Retina (tissue), 1 donor: ENCODE measurements around the gene RNF41.

Experiments
- DNase-seq: peaks from one replicate; pipeline ENCODE4 v3.0.0-alpha.2; 2016

RNF41 gene

DNA sequence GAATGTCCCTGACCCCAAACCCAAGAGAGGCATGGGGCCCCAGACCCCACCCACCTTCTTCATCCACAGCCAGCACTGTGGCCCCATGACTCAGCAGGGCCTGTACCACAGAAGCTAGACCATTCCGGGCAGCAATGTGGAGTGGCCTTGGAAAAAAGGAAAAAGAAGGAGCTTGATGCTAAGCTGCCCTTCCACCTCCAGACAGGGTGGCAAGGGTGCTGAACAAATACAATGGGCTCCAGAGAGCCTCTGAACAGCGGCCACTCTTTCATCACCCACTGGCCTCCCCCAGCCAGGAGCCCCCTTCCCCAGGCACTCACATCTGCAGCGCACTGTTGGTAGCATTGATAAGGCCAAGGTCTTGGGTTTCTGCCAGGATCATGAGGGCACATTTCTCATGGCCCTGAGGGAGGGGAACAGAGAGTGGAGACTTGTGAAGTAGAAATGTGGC, 22.0 kb upstream of the RNF41 start:
- DNase-seq = no peak

DNA sequence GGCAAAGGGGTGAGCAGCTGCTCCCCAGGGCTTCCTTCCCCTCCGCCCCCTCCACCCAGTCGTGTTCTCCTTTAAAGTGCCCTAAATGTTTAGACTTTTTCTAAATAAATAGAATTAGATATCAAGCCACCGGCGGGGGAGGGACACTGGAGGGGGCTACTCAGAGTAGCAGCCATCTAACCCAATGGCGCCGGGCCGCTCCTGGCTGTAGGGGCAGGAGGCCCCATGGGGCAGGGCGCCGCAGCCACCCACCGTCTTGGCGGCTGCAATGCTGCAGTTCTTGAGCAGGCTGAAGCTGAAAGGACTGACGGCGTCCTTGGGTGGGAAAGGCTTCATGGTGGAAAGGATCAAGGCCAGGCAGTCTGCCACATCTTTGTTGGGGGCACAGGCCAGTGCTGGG, 21.3 kb upstream of the RNF41 start:
- DNase-seq = no peak

GRCh38 chr12:56241424-56242303, 19.9 kb upstream of the RNF41 start:
- DNase-seq = no peak

DNA sequence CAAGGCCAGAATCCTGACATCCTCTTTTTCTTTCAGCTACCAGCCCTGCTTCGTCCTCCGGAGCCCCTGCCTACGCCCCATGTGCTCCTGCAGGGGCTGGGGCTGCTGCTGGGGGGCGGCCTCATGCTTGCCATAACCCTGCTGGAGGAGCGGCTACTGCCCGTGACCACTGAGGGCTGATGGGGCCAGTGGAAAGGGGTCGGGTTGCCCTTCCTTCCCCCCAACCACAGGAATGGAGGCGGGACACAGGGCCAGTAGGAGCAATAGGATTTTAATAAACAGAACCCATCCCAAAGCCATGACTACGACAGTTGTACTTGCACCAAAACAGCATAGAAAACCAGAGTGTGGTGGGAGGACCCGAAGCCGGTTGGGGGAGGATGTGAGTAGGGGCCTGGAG, 15.8 kb upstream of the RNF41 start:
- DNase-seq = no peak

GRCh38 chr12:56236985-56237384, 15.3 kb upstream of the RNF41 start:
- DNase-seq = no peak

GRCh38 chr12:56236091-56236490, 14.4 kb upstream of the RNF41 start:
- DNase-seq = no peak

- DNase-seq = no peak
Measured at GRCh38 chr12:56234746-56235436, 13.2 kb upstream of the RNF41 start.

DNA sequence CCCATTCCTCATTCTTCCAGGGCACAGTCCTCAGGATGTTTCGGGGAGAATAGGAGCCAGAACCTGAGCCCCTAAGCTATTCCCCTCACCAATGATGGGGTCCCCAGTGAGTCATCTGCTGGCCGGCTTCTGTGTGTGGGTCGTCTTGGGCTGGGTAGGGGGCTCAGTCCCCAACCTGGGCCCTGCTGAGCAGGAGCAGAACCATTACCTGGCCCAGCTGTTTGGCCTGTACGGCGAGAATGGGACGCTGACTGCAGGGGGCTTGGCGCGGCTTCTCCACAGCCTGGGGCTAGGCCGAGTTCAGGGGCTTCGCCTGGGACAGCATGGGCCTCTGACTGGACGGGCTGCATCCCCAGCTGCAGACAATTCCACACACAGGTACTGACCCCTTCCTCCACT, 9.5 kb upstream of the RNF41 start:
- DNase-seq = no peak

DNA sequence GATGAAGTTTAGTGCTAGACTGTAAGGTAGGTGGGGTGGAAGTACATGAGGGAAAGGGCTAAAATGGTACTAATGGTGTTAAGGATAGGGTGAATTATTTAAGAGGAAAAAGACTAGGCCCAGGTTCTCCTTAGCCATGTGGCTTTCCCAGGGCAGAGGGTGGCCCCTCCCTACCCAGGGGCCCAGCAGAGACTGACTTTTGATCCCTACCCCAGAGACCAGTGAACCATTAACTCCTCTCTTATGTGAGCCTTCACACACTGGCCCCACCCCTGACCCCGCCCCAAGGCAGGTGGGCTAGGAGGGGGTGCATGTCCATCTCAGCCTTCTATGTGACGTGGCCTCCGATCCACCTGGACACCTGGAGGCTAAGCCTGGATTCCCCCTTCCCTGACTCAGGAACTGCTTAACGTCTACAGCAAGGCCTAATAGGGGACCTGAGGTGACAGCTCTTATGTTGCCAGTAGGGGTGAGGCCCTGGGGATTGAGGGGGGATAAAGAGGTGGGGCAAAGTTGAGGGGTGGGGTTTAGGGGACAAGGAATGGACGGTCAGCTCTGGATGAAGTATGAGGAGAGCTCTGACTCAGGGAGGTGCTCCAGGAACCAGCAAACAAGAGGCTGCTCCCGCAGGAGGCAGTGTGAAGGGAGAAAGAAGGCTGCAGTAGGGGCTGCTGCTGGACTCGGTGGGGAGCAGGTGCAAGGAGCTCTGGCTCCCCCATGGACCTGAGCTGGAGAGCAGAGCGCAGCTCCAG, 8.9 kb upstream of the RNF41 start:
- DNase-seq = no peak

DNA sequence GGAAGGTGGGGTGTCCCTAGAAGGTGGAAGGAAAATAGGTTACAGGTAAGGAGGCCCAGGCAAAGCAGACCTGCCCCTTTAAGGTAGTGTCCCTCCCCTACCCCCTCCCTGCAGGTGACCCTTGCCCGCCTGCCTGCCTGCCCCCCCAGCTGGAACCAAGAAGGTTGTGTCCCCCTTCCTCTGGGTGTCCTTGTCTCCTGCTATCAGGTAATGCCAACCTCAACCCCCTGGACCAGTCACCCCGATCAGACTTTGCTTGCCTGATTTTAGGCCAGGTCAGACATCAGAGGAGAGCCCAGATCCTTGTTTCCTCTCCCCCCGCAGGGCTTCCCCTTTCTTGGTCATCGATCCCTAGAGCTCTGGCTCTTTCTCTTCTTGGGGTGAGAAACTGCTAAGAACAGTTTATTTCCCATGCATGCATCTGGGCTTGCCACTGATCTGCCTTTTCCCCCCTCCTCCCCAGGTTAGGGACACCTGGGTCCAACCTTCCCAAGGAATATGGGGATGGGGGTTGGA, 8.3 kb upstream of the RNF41 start, which contains the start of gene SLC39A5:
Gene SLC39A5, plus strand, starts transcription at position 136 of the 516 bp plus-strand sequence. CDS start 1,224 bp downstream, outside the sequence.
- no peak for DNase-seq

- DNase-seq = no peak
Measured at GRCh38 chr12:56229082-56229481, 7.4 kb upstream of the RNF41 start.

GRCh38 chr12:56224954-56225353, 3.2 kb upstream of the RNF41 start:
- no peak for DNase-seq

- peak; percentile 97 for DNase-seq
Measured at GRCh38 chr12:56224102-56224701, 2.5 kb upstream of the RNF41 start, which contains the start of gene NABP2. Gene NABP2 (plus strand): TSS chr12:56224342. CDS start chr12:56224857, 515 bp downstream.

GRCh38 chr12:56223571-56224101, 1.9 kb upstream of the RNF41 start:
- DNase-seq = no peak

GRCh38 chr12:56222531-56222895, 791 bp upstream of the RNF41 start:
- DNase-seq = no peak

GRCh38 chr12:56221232-56221756, 428 bp downstream of the RNF41 start:
- peak; percentile 78 for DNase-seq

DNA sequence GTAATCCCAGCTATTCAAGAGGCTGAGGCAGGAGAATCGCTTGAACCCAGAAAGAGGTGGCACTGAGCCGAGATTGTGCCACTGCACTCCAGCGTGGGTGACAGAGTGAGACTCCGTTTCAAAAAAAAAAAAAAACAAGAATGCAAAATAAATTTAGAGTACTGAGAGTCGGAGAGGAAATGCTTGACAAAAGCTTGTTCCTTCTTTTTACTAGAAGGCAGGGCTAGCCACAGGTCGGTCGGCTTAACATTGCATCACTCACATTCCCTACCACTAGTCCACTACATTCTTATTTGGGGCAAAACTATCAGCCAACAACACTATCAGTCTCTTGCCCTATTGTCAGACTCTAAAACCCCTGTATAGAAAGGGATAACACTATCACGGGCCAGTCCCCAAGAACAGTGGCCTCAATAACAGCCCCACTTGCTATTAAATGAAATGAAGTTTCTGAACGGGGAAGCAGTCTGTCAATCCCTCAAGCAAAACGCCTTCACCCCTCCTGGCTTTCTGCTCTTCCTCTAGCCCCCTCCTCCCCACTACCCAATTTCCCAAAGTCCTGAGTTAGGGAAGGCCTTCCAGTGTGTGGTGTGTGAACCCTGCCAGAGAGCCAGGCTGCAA, 1.0 kb downstream of the RNF41 start:
- DNase-seq = no peak

- no peak for DNase-seq
Measured at GRCh38 chr12:56219840-56220239, 1.9 kb downstream of the RNF41 start.

- DNase-seq = no peak
Measured at GRCh38 chr12:56216461-56216860, 5.3 kb downstream of the RNF41 start.

DNA sequence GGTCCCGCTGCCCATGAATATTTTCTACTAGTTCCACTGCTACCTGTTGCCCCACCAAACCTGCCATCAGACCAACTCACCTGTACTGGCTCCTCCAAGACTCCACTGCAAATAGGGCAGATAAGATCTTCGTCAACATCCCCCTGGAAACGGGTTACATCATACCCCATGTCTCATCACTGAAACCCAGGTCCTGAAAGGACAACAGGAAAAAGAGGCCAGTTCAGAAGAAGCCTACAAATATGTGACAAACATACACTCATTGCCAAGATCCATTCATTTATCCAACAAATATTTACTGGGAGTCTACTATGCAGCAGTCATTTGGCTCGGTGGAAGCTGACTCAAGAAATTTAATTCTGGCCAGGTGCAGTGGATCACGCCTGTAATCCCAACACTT, 7.8 kb downstream of the RNF41 start:
- DNase-seq = no peak

DNA sequence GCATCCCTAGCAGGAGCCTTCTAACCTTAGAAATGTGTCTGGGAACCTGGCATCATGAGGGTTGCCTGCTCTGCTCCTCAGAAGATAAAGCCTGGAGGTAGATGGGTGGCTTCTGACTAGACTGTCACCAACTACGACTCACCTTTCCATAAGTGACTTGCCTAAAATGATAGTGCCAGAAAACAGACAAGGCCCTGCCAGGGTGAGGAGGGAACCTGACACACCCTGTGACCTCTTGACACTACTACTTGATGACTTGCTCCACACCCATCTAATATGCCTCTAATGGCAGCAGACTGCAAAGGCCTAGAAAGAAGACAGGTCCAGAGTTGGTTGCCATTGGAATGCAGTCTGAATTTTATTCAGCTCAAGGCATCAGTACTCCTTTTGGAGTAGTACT, 9.4 kb downstream of the RNF41 start:
- DNase-seq = no peak

DNA sequence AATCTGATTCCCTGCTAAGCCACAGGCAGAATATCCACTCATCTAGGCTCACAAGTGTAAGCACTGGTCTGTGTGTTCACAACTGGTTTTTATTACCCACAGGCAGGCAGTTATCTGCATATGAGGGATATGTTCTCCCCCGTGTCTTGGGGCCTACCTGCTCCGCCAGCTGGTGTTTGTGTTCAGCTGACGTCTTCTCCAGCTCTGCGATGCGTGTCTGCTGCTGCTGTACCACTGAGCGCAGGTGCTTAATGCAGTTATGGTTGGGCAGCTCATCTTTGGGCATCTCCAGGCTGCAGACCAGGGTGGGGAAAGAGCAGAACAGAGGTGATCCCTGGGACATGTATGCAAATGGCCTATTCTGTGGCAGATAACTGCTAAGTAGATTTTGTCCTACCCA, 13.7 kb downstream of the RNF41 start:
- no peak for DNase-seq
